HG03159 (cell line): ENCODE results near the gene PCDHB2.
"Not testable (repeated sequence)": the region's sequence is repeated elsewhere in the genome, so short reads cannot be mapped to it uniquely, and the experiment has no call there.

Experiments
- ATAC-seq: cut with Tn5 transposase; IDR thresholded peaks from one replicate; pipeline ENCODE4 v1.9.1; 2021; ENCODE audit warnings: mild to moderate bottlenecking, moderate library complexity; ENCODE audit not compliant: unreplicated experiment

Gene PCDHB2

DNA sequence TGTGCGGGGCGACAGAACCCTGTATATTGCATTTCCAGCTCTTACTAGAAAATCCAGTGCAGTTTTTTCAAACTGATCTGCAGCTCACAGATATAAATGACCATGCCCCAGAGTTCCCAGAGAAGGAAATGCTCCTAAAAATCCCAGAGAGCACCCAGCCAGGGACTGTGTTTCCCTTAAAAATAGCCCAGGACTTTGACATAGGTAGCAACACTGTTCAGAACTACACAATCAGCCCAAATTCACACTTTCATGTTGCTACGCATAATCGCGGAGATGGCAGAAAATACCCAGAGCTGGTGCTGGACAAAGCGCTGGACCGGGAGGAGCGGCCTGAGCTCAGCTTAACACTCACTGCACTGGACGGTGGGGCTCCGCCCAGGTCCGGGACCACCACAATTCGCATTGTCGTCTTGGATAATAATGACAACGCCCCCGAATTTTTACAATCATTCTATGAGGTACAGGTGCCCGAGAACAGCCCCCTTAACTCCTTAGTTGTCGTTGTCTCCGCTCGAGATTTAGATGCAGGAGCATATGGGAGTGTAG is 41.4 kb downstream of the PCDHB2 start:
- no peak for ATAC-seq

DNA sequence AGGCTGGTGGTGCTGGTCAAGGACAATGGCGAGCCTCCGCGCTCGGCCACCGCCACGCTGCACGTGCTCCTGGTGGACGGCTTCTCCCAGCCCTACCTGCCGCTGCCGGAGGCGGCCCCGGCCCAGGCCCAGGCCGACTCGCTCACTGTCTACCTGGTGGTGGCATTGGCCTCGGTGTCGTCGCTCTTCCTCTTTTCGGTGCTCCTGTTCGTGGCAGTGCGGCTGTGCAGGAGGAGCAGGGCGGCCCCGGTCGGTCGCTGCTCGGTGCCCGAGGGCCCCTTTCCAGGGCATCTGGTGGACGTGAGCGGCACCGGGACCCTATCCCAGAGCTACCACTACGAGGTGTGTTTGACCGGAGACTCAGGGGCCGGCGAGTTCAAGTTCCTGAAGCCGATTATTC is 42.9 kb downstream of the PCDHB2 start:
- ATAC-seq, result not testable (repeated sequence)
